A673 (cell line): ENCODE measurements around the gene GRM5. TPM values are rescaled to one million over a fixed set of nuclear protein-coding genes. Genes with fewer than 3 reads are reported as not detected.

Experiments used
- BruUV-seq: library from RNA; stranded (reverse); fragments of 400-500 nt; replicated peaks from 2 replicates; lab custom pipeline; 2021; lab: Mats Ljungman, UMichigan
- CTCF ChIA-PET: fragments of 300-600 bp; sonication (Branson Sonifier 250); formaldehyde crosslinking; loops from one replicate; lab custom pipeline; 2022; ENCODE audit warnings: antibody characterized with exemption; lab: Charles Lee
- POLR2A ChIA-PET: fragments of 300-600 bp; sonication (Branson Sonifier 250); formaldehyde crosslinking; loops from one replicate; lab custom pipeline; 2022; ENCODE audit warnings: antibody characterized with exemption; ENCODE audit not compliant: low non-redundant PET; lab: Charles Lee
- DNase-seq: peaks from one replicate; pipeline ENCODE4 v3.0.0-alpha.2; 2015; ENCODE audit warnings: low spot score
- H3K27ac ChIP-seq: fragments of 200-600 bp; sonication (generic); 2 replicates; pipeline ENCODE4 v1.5.1; 2016; ENCODE audit warnings: mixed run types, low read depth, mild to moderate bottlenecking, mixed read lengths, antibody characterized with exemption, low read length; ENCODE audit not compliant: poor library complexity, severe bottlenecking
- H3K27me3 ChIP-seq: fragments of 200-600 bp; sonication (generic); replicated peaks from 2 replicates; pipeline ENCODE4 v1.6.1; 2017; ENCODE audit warnings: mixed run types, low read depth, mild to moderate bottlenecking, mixed read lengths, antibody characterized with exemption, low read length; ENCODE audit not compliant: insufficient read depth, poor library complexity
- H3K36me3 ChIP-seq: fragments of 200-600 bp; sonication (generic); 2 replicates; pipeline ENCODE4 v1.6.1; 2016; ENCODE audit warnings: mixed run types, mild to moderate bottlenecking, mixed read lengths, antibody characterized with exemption, low read length; ENCODE audit not compliant: insufficient read depth, poor library complexity, severe bottlenecking
- H3K4me1 ChIP-seq: fragments of 200-600 bp; sonication (generic); 2 replicates; pipeline ENCODE4 v1.6.1; 2017; ENCODE audit warnings: mixed run types, mild to moderate bottlenecking, mixed read lengths, antibody characterized with exemption, low read length; ENCODE audit not compliant: insufficient read depth, poor library complexity, severe bottlenecking
- H3K4me3 ChIP-seq: fragments of 200-600 bp; sonication (generic); 2 replicates; pipeline ENCODE4 v1.5.1; 2016; ENCODE audit warnings: low read depth, mixed run types, mild to moderate bottlenecking, mixed read lengths, low read length; ENCODE audit not compliant: poor library complexity, severe bottlenecking
- H3K9me3 ChIP-seq: fragments of 200-600 bp; sonication (generic); 2 replicates; pipeline ENCODE4 v1.6.1; 2016; ENCODE audit warnings: mixed run types, low read depth, mild to moderate bottlenecking, mixed read lengths, antibody characterized with exemption, low read length; ENCODE audit not compliant: poor library complexity, severe bottlenecking
- EZH2 ChIP-seq: fragments of 200-600 bp; sonication (generic); IDR thresholded peaks from 2 replicates; pipeline ENCODE4 v1.6.1; 2017; ENCODE audit warnings: borderline replicate concordance, low read depth, mild to moderate bottlenecking, mixed read lengths, antibody characterized with exemption, low read length; ENCODE audit not compliant: poor library complexity, severe bottlenecking
- intact Hi-C: fragments of 100-400 bp; cut with micrococcal nuclease; formaldehyde crosslinking; loops from one replicate; pipeline ENCODE4 v1.10.0; 2022; ENCODE audit not compliant: unreplicated experiment
- total RNA-seq: library from RNA; stranded (reverse); gene quantifications from 2 replicates; pipeline ENCODE4 v1.2.3, GENCODE V29; 2021
- TF ChIP-seq, protein P1 (sequence below): fragments of 300-800, 200-600 bp; sonication (generic); conservative IDR thresholded peaks from 2 replicates; pipeline ENCODE4 v1.5.1; 2017; ENCODE audit warnings: low read depth, mild to moderate bottlenecking, antibody characterized with exemption, low read length, moderate library complexity, mixed read lengths

GRM5 gene
- total RNA-seq, 1 experiment from 2014 or later = not detected

- no peak for TF ChIP-seq EZH2
- TF ChIP-seq, protein P1, sequence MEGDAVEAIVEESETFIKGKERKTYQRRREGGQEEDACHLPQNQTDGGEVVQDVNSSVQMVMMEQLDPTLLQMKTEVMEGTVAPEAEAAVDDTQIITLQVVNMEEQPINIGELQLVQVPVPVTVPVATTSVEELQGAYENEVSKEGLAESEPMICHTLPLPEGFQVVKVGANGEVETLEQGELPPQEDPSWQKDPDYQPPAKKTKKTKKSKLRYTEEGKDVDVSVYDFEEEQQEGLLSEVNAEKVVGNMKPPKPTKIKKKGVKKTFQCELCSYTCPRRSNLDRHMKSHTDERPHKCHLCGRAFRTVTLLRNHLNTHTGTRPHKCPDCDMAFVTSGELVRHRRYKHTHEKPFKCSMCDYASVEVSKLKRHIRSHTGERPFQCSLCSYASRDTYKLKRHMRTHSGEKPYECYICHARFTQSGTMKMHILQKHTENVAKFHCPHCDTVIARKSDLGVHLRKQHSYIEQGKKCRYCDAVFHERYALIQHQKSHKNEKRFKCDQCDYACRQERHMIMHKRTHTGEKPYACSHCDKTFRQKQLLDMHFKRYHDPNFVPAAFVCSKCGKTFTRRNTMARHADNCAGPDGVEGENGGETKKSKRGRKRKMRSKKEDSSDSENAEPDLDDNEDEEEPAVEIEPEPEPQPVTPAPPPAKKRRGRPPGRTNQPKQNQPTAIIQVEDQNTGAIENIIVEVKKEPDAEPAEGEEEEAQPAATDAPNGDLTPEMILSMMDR = no peak
- no peak for DNase-seq
- no peaks in the 10 kb centered on the region for H3K9me3 ChIP-seq
- H3K27ac ChIP-seq = no peak overlapping the region
- no peak overlapping the region for H3K4me3 ChIP-seq
- ChIA-PET POLR2A (no interaction called here), CTCF (no interaction called here)
- no TSS peak for BruUV-seq
- no peaks in the 10 kb centered on the region for H3K36me3 ChIP-seq
- intact Hi-C loops = no loop called here
- H3K4me1 ChIP-seq = no peaks in the 10 kb centered on the region
- H3K27me3 ChIP-seq = no peaks in the 10 kb centered on the region
These were observed 609.8 kb downstream of the GRM5 start for GRCh38 chr11:88455974-88456373.

DNA sequence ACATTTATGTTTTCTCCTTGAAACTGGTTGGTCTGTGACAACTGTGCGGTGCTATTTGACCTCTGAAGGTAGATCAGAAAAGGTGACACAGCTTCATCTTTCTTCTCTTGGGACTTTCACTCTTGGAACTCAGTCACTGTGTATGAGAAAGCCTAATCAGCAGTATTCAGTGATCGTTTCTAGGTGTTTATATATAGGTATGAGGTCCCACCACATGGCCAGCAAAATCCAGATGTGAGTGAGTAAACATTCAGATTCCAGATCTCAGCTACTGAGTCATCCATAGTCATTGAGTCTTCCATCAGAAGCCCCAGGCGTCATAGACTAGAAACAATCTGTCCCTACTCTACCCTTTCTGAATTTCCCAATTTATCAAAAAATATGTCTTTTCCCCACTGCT lies 610.9 kb downstream of the GRM5 start:
- no peak overlapping the region for H3K27ac ChIP-seq
- H3K27me3 ChIP-seq = no peaks in the 10 kb centered on the region
- BruUV-seq = no TSS peak
- DNase-seq = no peak
- no peaks in the 10 kb centered on the region for H3K4me1 ChIP-seq
- ChIA-PET CTCF (no interaction called here), POLR2A (no interaction called here)
- no peak for TF ChIP-seq EZH2
- TF ChIP-seq, protein P1 = no peak
- intact Hi-C loops = no loop called here
- H3K36me3 ChIP-seq = no peaks in the 10 kb centered on the region
- H3K4me3 ChIP-seq = no peak overlapping the region
- no peaks in the 10 kb centered on the region for H3K9me3 ChIP-seq

Other genes starting within 250 kb of the GRM5 start
- not detected in 2 replicates for gene TYR, start 111.9 kb upstream of the GRM5 start, total RNA-seq